Ovary (tissue), 9 donors: ENCODE data around the gene FOXE1. TPM values are rescaled to one million over a fixed set of nuclear protein-coding genes. Genes with fewer than 3 reads are reported as not detected.

ENCODE experiments used
- DNase-seq, 5 donors: peaks; one replicate each; pipeline ENCODE4 v3.0.0-alpha.2; 2019 to 2020
- H3K27ac ChIP-seq, 2 donors: fragments of 200-600 bp; one replicate each; pipeline versions ENCODE4 v1.5.1 to v1.8.0; 2019 to 2022
- H3K27me3 ChIP-seq: fragments of 200-600 bp; one replicate; pipeline ENCODE4 v1.8.0; 2022
- H3K36me3 ChIP-seq: fragments of 200-600 bp; sonication (generic); one replicate; pipeline ENCODE4 v1.5.1; 2019
- H3K4me1 ChIP-seq: one replicate; pipeline ENCODE4 v1.8.1; 2013; ENCODE audit warnings: mild to moderate bottlenecking, moderate library complexity; ENCODE audit not compliant: insufficient read depth
- H3K4me3 ChIP-seq: fragments of 200-600 bp; sonication (generic); one replicate; pipeline ENCODE4 v1.5.1; 2017
- H3K9me3 ChIP-seq, 2 donors: fragments of 200-600 bp in 1 of 2; sonication (generic) in 1 of 2; one replicate each; pipeline versions ENCODE4 v1.5.1 to v1.8.1; 2013 to 2019; ENCODE audit warnings: mild to moderate bottlenecking in 1 of 2, moderate library complexity in 1 of 2
- CTCF ChIP-seq, 3 donors: fragments of 450-650 bp in 2 of 3; fragments of 200-600 bp in 1 of 3; IDR thresholded peaks; one replicate each; pipeline versions ENCODE4 v1.5.1 to v1.8.0; 2016 to 2022; ENCODE audit warnings: antibody characterized with exemption in 3 of 3, mild to moderate bottlenecking in 1 of 3
- EP300 ChIP-seq: sonication (generic); formaldehyde crosslinking; IDR thresholded peaks from one replicate; pipeline ENCODE4 v1.6.1; 2017; ENCODE audit warnings: antibody characterized with exemption
- POLR2A ChIP-seq: fragments of 450-650 bp; IDR thresholded peaks from one replicate; pipeline ENCODE4 v1.6.1; 2017; ENCODE audit warnings: antibody characterized with exemption, mild to moderate bottlenecking, moderate library complexity
- WGBS, 3 donors: extraction: QIAGEN DNeasy Blood & Tissue Kit in 1 of 3; methylation state at CpG; one replicate each; pipeline versions ENCODE4 v1.1.5 to v1.1.7; 2013 to 2017; 5-methylcytosine and 5-hydroxymethylcytosine counted together
- intact Hi-C, 4 donors: fragments of 100-400 bp; cut with DNase I; formaldehyde crosslinking; loops; one replicate each; pipeline versions ENCODE4 v1.11.0 to v1.15.1; 2022 to 2023
- polyA plus RNA-seq, 2 donors: library from polyadenylated mRNA; stranded (reverse); fragments of 200-250 nt in 1 of 2; fragments of 350-450 nt in 1 of 2; fragmentation: Illumina TruSeq in 1 of 2; extraction: RNeasy Lipid Tissue Mini Kit (QIAGEN cat#74804) in 1 of 2; gene quantifications; one replicate each; pipeline ENCODE4 v1.2.3, GENCODE V29; 2013 to 2014
- total RNA-seq, 7 donors: library from RNA; depleted of rRNA in 2 of 7; stranded (reverse); fragments of >200 nt in 2 of 7; fragmentation: NEBNext Ultra II Directional in 3 of 7; extraction: Animal tissue kit (Norgen Biotek cat#: 25700) in 3 of 7; gene quantifications; one replicate each; pipeline versions ENCODE4 v1.1.0 to v1.2.4, GENCODE V29; 2016 to 2023
- donor health status: DM: no; HTN: no; CAD: no; lungs with moderate emphysema.
- donor health status: DM: no; HTN: no; CAD: no.
- donor health status: Bipolar disorder and iron deficiency.
- donor health status: DM: yes; HTN: yes; CAD: no.
- donor health status: DM: no; HTN: no; CAD: no.
- donor health status: DM: yes; HTN: yes; CAD: no.

Gene FOXE1
- total and polyA plus RNA-seq, 9 donors: not detected

GRCh38 chr9:97860451-97861147 is 7.6 kb downstream of the FOXE1 start:
- TF ChIP-seq CTCF (IDR thresholded peaks at IDR 0.05): no peak
- no peak for TF ChIP-seq EP300
- TF ChIP-seq POLR2A: no peak
- intact Hi-C loops: no loop called here
- Histone ChIP-seq H3K4me1 (no peaks in the 10 kb centered on the region), H3K36me3 (no peaks in the 10 kb centered on the region), H3K27ac (no peak overlapping the region), H3K27me3 (no peaks in the 10 kb centered on the region), H3K4me3 (no peak overlapping the region), H3K9me3 (peaks cover 0 to 7% of the 10 kb centered on the region in 2 donors)
- 20 to 29% (median 26%) methylated on average over 10 of the region's 10 CpGs for WGBS, 3 donors
- no peak for DNase-seq

GRCh38 chr9:97861148-97861475 is 8.1 kb downstream of the FOXE1 start:
- no peaks in the 10 kb centered on the region for H3K27me3 ChIP-seq
- intact Hi-C loops: no loop called here

GRCh38 chr9:97863314-97863713 is 10.3 kb downstream of the FOXE1 start:
- 59 to 68% (median 60%) methylated on average over 7 of the region's 7 CpGs for WGBS, 3 donors
- Histone ChIP-seq H3K4me3 (no peak overlapping the region), H3K27ac (no peak overlapping the region), H3K27me3 (no peaks in the 10 kb centered on the region), H3K9me3 (peaks cover 0 to 7% of the 10 kb centered on the region in 2 donors), H3K4me1 (no peaks in the 10 kb centered on the region), H3K36me3 (no peaks in the 10 kb centered on the region)
- DNase-seq: no peak
- intact Hi-C loops: no loop called here
- no peak for TF ChIP-seq CTCF (IDR thresholded peaks at IDR 0.05)
- no peak for TF ChIP-seq EP300
- TF ChIP-seq POLR2A: no peak

More at GRCh38 chr9:97861148-97861475, 8.1 kb downstream of the FOXE1 start:
- no peak for DNase-seq
- no peak for TF ChIP-seq CTCF (IDR thresholded peaks at IDR 0.05)
- no peak for TF ChIP-seq POLR2A
- no peak for TF ChIP-seq EP300
- H3K4me1 ChIP-seq: no peaks in the 10 kb centered on the region
- H3K27ac ChIP-seq: no peak overlapping the region
- no peak overlapping the region for H3K4me3 ChIP-seq
- H3K36me3 ChIP-seq: no peaks in the 10 kb centered on the region
- 61 to 68% (median 64%) methylated on average over 5 of the region's 5 CpGs for WGBS, 3 donors
- H3K9me3 ChIP-seq: peaks cover 0 to 7% of the 10 kb centered on the region in 2 donors

- Histone ChIP-seq H3K9me3 (peaks cover 0 to 7% of the 10 kb centered on the region in 2 donors), H3K27ac (no peak overlapping the region), H3K4me1 (no peaks in the 10 kb centered on the region), H3K27me3 (no peaks in the 10 kb centered on the region), H3K4me3 (no peak overlapping the region), H3K36me3 (no peaks in the 10 kb centered on the region)
- DNase-seq: no peak
- WGBS, 3 donors: 52 to 79% (median 57%) methylated on average over 1 of the region's 1 CpG
- intact Hi-C loops: no loop called here
- no peak for TF ChIP-seq EP300
- TF ChIP-seq CTCF (IDR thresholded peaks at IDR 0.05): no peak
- no peak for TF ChIP-seq POLR2A
These were observed 11.4 kb downstream of the FOXE1 start for GRCh38 chr9:97864396-97864795.
